GM12878 (cell line): ENCODE measurements around the gene CCM2. TPM values are rescaled to one million over a fixed set of nuclear protein-coding genes. Genes with fewer than 3 reads are reported as not detected.

Experiments
- ATAC-seq: fragments of 200-7000 bp; cut with Tn5 transposase; 3 replicates; pipeline ENCODE4 v1.9.1; 2020; ENCODE audit warnings: mild to moderate bottlenecking, moderate library complexity
- BruUV-seq: library from RNA; stranded (reverse); fragments of 400-500 nt; replicated peaks from 2 replicates; lab custom pipeline; 2021; lab: Mats Ljungman, UMichigan
- CTCF ChIA-PET: fragments of 300-600 bp; sonication (Branson Sonifier 250); formaldehyde crosslinking; extraction: SDS; loops from one replicate; lab custom pipeline; 2021; ENCODE audit warnings: inconsistent platforms; lab: Yijun Ruan, JAX
- POLR2A ChIA-PET: fragments of 350-600 bp; formaldehyde crosslinking; extraction: SDS; loops from one replicate; lab custom pipeline; 2021; ENCODE audit warnings: inconsistent platforms; lab: Charles Lee
- RAD21 ChIA-PET: fragments of 300-600 bp; sonication (Branson Sonifier 250); formaldehyde crosslinking; loops from one replicate; lab custom pipeline; 2023; ENCODE audit warnings: antibody characterized with exemption; ENCODE audit not compliant: unreplicated experiment; lab: Charles Lee
- SMC1A ChIA-PET: fragments of 300-600 bp; sonication (Branson Sonifier 250); formaldehyde crosslinking; loops from one replicate; lab custom pipeline; 2023; ENCODE audit not compliant: unreplicated experiment, uncharacterized antibody; lab: Charles Lee
- DNase-seq: peaks from one replicate; pipeline ENCODE4 v3.0.0-alpha.2; 2011; ENCODE audit warnings: low read depth, low spot score
- FAIRE-seq: peaks from 3 replicates; lab custom pipeline; 2011; peaks lifted over from hg19 to GRCh38; lab: Jason Lieb, UNC
- H2AFZ ChIP-seq: 2 replicates; pipeline ENCODE4 v1.6.0; 2011; ENCODE audit warnings: low read depth, low read length, control low read depth; ENCODE audit not compliant: control insufficient read depth
- H3K27ac ChIP-seq: 2 replicates; pipeline ENCODE4 v1.5.1; 2011; ENCODE audit warnings: control low read depth; ENCODE audit not compliant: control insufficient read depth, insufficient read depth
- H3K27me3 ChIP-seq, 2 experiments: replicated peaks in 1 of 2; 2 replicates each; pipeline versions ENCODE4 v1.6.0 to v1.6.1; 2011; ENCODE audit warnings: low read length in 1 of 2; ENCODE audit not compliant: control insufficient read depth in 2 of 2, insufficient read depth in 2 of 2
- H3K36me3 ChIP-seq, 2 experiments: 2 replicates each; pipeline ENCODE4 v1.5.1; 2011; ENCODE audit warnings: low read length in 1 of 2; ENCODE audit not compliant: control insufficient read depth in 2 of 2, insufficient read depth in 2 of 2
- H3K4me1 ChIP-seq: 2 replicates; pipeline ENCODE4 v1.6.1; 2011; ENCODE audit warnings: mild to moderate bottlenecking, low read length, moderate library complexity, mixed read lengths; ENCODE audit not compliant: control insufficient read depth, insufficient read depth
- H3K4me2 ChIP-seq: 2 replicates; pipeline ENCODE4 v1.6.0; 2011; ENCODE audit warnings: control low read depth; ENCODE audit not compliant: control insufficient read depth, insufficient read depth
- H3K4me3 ChIP-seq: fragments of 200-600 bp; sonication (generic); 2 replicates; pipeline ENCODE4 v1.5.1; 2016
- H3K79me2 ChIP-seq: 2 replicates; pipeline ENCODE4 v1.6.0; 2011; ENCODE audit warnings: low read length; ENCODE audit not compliant: control insufficient read depth, insufficient read depth
- H3K9ac ChIP-seq: 2 replicates; pipeline ENCODE4 v1.8.0; 2011; ENCODE audit warnings: low read length, control low read depth, mixed read lengths; ENCODE audit not compliant: control insufficient read depth, insufficient read depth
- H3K9me3 ChIP-seq: replicated peaks from 3 replicates; pipeline ENCODE4 v1.5.1; 2011; ENCODE audit warnings: mild to moderate bottlenecking, low read length; ENCODE audit not compliant: control insufficient read depth, insufficient read depth
- H4K20me1 ChIP-seq: 2 replicates; pipeline ENCODE4 v1.6.0; 2011; ENCODE audit not compliant: control insufficient read depth, insufficient read depth
- CBFB ChIP-seq: IDR thresholded peaks from 2 replicates; pipeline ENCODE4 v1.6.1; 2016; ENCODE audit warnings: antibody characterized with exemption, low read depth
- HDGF ChIP-seq: fragments of 450-650 bp; IDR thresholded peaks from 2 replicates; pipeline ENCODE4 v1.6.1; 2016; ENCODE audit warnings: antibody characterized with exemption
- NR2F1 ChIP-seq: fragments of 450-650 bp; conservative IDR thresholded peaks from 2 replicates; pipeline ENCODE4 v1.6.1; 2017; ENCODE audit warnings: mild to moderate bottlenecking
- POLR2A ChIP-seq: IDR thresholded peaks from 2 replicates; pipeline ENCODE4 v1.6.1; 2011; ENCODE audit warnings: low read depth, mild to moderate bottlenecking, low read length
- RBBP5 ChIP-seq: fragments of 200-600 bp; sonication (generic); conservative IDR thresholded peaks from 2 replicates; pipeline ENCODE4 v1.6.1; 2016
- SREBF1 ChIP-seq: IDR thresholded peaks from 2 replicates; pipeline ENCODE4 v1.6.1; 2012; ENCODE audit warnings: mild to moderate bottlenecking, low read length
- TCF3 ChIP-seq: IDR thresholded peaks from 2 replicates; pipeline ENCODE4 v1.6.1; 2012; ENCODE audit warnings: low read depth, mild to moderate bottlenecking, low read length, borderline replicate concordance; ENCODE audit not compliant: insufficient read depth
- WGBS: methylation state at CpG from one replicate; pipeline ENCODE4 v1.1.6; 2016; ENCODE audit warnings: low lambda C conversion rate; ENCODE audit not compliant: insufficient replicate concordance, insufficient coverage; ENCODE audit errors: missing lambda C conversion rate; 5-methylcytosine and 5-hydroxymethylcytosine counted together
- in situ Hi-C: fragments of 300-500 bp; cut with MboI; formaldehyde crosslinking; loops from 9 replicates; pipeline ENCODE4 v1.14.3; 2018; ENCODE audit warnings: mixed read lengths
- intact Hi-C: fragments of 100-400 bp; cut with micrococcal nuclease; formaldehyde crosslinking; loops from one replicate; pipeline ENCODE4 v1.14.2; 2022; ENCODE audit not compliant: unreplicated experiment
- polyA plus RNA-seq, 11 experiments: library from polyadenylated mRNA; depleted of rRNA in 4 of 11; unstranded in 6 of 11; stranded (reverse) in 5 of 11; fragments of >200 nt; fragmentation: Nextera tagmentation in 4 of 11; fragmentation: Illumina TruSeq in 1 of 11; extraction: Ambion mirVana in 4 of 11; extraction: Trizol in 1 of 11; gene quantifications; 1 replicate in 1 of 11; 2 replicates in 10 of 11; pipeline versions ENCODE4 v1.2.1 to v1.2.3, GENCODE V29; 2011 to 2016; ENCODE audit warnings: inconsistent platforms in 2 of 11, missing spikeins in 2 of 11, low read depth in 1 of 11
- total RNA-seq, 4 experiments: library from RNA; depleted of rRNA in 3 of 4; stranded (reverse); fragments of >200 nt in 3 of 4; fragmentation: Illumina TruSeq in 1 of 4; extraction: Trizol in 1 of 4; gene quantifications; 2 replicates each; pipeline versions ENCODE4 v1.2.1 to v1.2.3, GENCODE V29; 2013 to 2021
- TF ChIP-seq, protein P1 (sequence below): fragments of 450-650 bp; IDR thresholded peaks from 2 replicates; pipeline ENCODE4 v1.6.1; 2017; ENCODE audit warnings: low read depth, mild to moderate bottlenecking, moderate library complexity
- TF ChIP-seq, protein P2 (sequence below): fragments of 450-650 bp; IDR thresholded peaks from 2 replicates; pipeline ENCODE4 v1.6.1; 2016; ENCODE audit warnings: mild to moderate bottlenecking
- TF ChIP-seq, protein P3 (sequence below): IDR thresholded peaks from 2 replicates; pipeline ENCODE4 v1.6.1; 2012; ENCODE audit warnings: low read depth, low read length, improper control_type of control experiment

Gene CCM2
- total and polyA plus RNA-seq, 10 of the 15 experiments (the other 5 are each of a cell fraction or from before 2014, with no cell fraction given): 1.00 to 82.3 (median 48.7) TPM

DNA sequence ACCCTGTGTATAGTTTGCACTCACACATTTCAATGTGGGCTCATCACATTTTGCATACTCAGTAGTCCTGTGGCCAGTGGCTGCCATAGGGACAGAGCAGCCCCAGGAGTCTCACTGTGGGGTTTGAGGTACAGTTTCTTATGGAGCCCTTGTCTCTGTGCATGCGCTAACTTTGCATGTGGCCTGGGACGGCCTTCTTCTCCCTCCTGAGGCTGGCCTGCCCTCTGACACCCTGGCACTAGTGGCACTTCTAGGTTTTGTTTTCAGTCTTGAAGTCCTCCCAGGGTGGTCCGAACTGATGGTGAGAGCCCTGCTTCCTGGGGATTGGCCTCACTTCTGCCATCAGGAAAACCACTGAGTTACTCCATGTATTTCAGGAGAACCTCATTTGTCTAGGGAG, 67.6 kb downstream of the CCM2 start:
- intact Hi-C loops: no loop called here
- TF ChIP-seq, protein P1, sequence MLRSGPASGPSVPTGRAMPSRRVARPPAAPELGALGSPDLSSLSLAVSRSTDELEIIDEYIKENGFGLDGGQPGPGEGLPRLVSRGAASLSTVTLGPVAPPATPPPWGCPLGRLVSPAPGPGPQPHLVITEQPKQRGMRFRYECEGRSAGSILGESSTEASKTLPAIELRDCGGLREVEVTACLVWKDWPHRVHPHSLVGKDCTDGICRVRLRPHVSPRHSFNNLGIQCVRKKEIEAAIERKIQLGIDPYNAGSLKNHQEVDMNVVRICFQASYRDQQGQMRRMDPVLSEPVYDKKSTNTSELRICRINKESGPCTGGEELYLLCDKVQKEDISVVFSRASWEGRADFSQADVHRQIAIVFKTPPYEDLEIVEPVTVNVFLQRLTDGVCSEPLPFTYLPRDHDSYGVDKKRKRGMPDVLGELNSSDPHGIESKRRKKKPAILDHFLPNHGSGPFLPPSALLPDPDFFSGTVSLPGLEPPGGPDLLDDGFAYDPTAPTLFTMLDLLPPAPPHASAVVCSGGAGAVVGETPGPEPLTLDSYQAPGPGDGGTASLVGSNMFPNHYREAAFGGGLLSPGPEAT: no peak
- TF ChIP-seq HDGF (no peak), NR2F1 (no peak), RBBP5 (no peak), CBFB (no peak), SREBF1 (no peak), TCF3 (no peak), POLR2A (no peak)
- TF ChIP-seq, protein P2, sequence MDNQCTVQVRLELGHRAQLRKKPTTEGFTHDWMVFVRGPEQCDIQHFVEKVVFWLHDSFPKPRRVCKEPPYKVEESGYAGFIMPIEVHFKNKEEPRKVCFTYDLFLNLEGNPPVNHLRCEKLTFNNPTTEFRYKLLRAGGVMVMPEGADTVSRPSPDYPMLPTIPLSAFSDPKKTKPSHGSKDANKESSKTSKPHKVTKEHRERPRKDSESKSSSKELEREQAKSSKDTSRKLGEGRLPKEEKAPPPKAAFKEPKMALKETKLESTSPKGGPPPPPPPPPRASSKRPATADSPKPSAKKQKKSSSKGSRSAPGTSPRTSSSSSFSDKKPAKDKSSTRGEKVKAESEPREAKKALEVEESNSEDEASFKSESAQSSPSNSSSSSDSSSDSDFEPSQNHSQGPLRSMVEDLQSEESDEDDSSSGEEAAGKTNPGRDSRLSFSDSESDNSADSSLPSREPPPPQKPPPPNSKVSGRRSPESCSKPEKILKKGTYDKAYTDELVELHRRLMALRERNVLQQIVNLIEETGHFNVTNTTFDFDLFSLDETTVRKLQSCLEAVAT: no peak
- TF ChIP-seq, protein P3, sequence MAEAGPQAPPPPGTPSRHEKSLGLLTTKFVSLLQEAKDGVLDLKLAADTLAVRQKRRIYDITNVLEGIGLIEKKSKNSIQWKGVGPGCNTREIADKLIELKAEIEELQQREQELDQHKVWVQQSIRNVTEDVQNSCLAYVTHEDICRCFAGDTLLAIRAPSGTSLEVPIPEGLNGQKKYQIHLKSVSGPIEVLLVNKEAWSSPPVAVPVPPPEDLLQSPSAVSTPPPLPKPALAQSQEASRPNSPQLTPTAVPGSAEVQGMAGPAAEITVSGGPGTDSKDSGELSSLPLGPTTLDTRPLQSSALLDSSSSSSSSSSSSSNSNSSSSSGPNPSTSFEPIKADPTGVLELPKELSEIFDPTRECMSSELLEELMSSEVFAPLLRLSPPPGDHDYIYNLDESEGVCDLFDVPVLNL: no peak
- TF ChIP-seq, all 136 proteins: peak for 0
- no peak for DNase-seq
- Histone ChIP-seq H3K4me2 (no peak overlapping the region), H3K9ac (no peak overlapping the region), H3K79me2 (peaks cover 2% of the 10 kb centered on the region), H3K27me3 (no peaks in the 10 kb centered on the region), H3K9me3 (no peaks in the 10 kb centered on the region), H3K4me1 (0 out of 2 replicates have a peak, but pooled peaks cover 3% of the 10 kb centered on the region), H3K27ac (no peak overlapping the region), H3K4me3 (no peak overlapping the region), H2AFZ (no peak overlapping the region), H3K36me3 (peaks cover 41 to 50% of the 10 kb centered on the region in 2 experiments), H4K20me1 (peaks cover 6% of the 10 kb centered on the region; the same call in 1 of the 2 replicates)
- SMC1A ChIA-PET: interaction anchor here (0.6 kb wide), 1 partner anchor 73 kb away, joined by 3 read pairs; no protein-coding TSS in a partner anchor
- CTCF ChIA-PET: interaction anchor here (4.0 kb wide), 1 partner anchor 94 kb away, joined by 14 read pairs; no protein-coding TSS in a partner anchor
- no peak for ATAC-seq
- WGBS: 100% methylated on average over 3 of the region's 3 CpGs
- RAD21 ChIA-PET: no interaction called here
- no TSS peak for BruUV-seq
- POLR2A ChIA-PET: no interaction called here
- in situ Hi-C loops: no loop called here
- FAIRE-seq: no peak
